DND-41 (cell line): Measurements from ENCODE around the gene CBLN2.

Source experiments
- CTCF ChIP-seq: IDR thresholded peaks from 2 replicates; pipeline ENCODE4 v1.5.1; 2012; ENCODE audit warnings: borderline replicate concordance, low read length, moderate library complexity, mild to moderate bottlenecking; ENCODE audit not compliant: poor library complexity, severe bottlenecking; ENCODE audit errors: extremely low read depth
- EZH2 ChIP-seq: IDR thresholded peaks from 3 replicates; pipeline ENCODE4 v1.6.1; 2012; ENCODE audit warnings: borderline replicate concordance, low read depth, mild to moderate bottlenecking, moderate library complexity, low read length, inconsistent platforms; ENCODE audit not compliant: severe bottlenecking

- no peak for TF ChIP-seq CTCF
- TF ChIP-seq EZH2: no peak
These were observed 40.6 kb upstream of the CBLN2 start for GRCh38 chr18:72584787-72585186.
